Measurements from ENCODE around the gene CAPN9.

Gene CAPN9

DNA sequence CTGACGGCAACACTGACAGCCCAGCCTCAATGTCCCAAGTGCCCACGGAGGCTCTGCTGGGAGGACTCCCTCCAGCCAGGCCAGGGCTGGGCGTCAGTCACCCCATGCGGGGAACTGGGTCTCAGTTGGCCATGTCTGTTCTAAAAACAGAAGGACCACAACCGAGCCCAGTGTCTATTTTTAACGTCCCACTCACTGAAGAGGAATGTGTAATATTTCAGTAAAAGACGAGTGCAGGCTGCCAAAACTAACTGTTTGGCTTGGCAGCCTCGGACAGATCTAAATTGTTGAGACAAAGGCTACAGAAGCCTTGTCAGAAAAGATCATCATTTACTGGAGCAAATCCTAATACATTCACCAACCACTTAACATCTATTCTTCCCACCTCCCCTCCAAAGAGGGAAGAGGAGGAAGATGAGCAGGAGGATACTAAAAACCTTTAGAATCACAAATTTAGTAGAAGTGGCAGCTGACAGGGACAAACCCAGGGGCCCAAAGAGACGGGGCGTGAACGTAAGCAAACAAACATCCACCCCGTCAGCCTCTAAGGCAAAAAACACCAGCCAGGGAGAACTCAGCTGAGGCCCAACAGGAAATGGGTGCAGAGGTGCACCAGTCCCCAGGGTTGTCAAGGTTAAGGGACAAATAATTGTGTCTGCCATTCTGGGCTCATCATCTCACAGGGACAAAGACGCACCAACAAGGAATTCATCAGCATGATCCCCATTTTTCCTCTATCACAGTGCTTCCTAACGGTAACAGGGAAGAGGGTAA, 102.5 kb downstream of the CAPN9 start:
- Histone ChIP-seq H3K27ac (ENCODE audit: low read depth, low read length, poor library complexity, severe bottlenecking) (no peak overlapping the region), H2AFZ (ENCODE audit: low read length) (no peak overlapping the region), H3F3A (ENCODE audit: insufficient read depth, low read length) (no peaks in the 10 kb centered on the region), H4K20me1 (ENCODE audit: insufficient read depth, low read length) (no peaks in the 10 kb centered on the region), H3K4me3 (ENCODE audit: low read depth, low read length, poor library complexity, severe bottlenecking) (no peak overlapping the region), H3K4me1 (ENCODE audit: insufficient read depth, low read length, severe bottlenecking) (no peaks in the 10 kb centered on the region), H3K9me3 (ENCODE audit: low read length) (no peaks in the 10 kb centered on the region), H3K9me2 (ENCODE audit: low read depth, low read length) (no peaks in the 10 kb centered on the region), H3K4me2 (ENCODE audit: low read length) (no peak overlapping the region), H3K79me2 (ENCODE audit: insufficient read depth, low read length) (no peaks in the 10 kb centered on the region), H3K9ac (ENCODE audit: low read length) (no peak overlapping the region), H3K36me3 (ENCODE audit: insufficient read depth, low read length) (no peaks in the 10 kb centered on the region), H3K27me3 (ENCODE audit: insufficient read depth, low read length) (no peaks in the 10 kb centered on the region)
- TF ChIP-seq CTCF (IDR thresholded peaks at IDR 0.05; ENCODE audit: low read length) = no peak
- no peak for TF ChIP-seq EZH2 (IDR thresholded peaks at IDR 0.05; ENCODE audit: borderline replicate concordance, low read length)

- no peaks in the 10 kb centered on the region for H3F3A ChIP-seq (ENCODE audit: insufficient read depth, low read length)
These were observed 103.4 kb downstream of the CAPN9 start for GRCh38 chr1:230850547-230850946.

DNA sequence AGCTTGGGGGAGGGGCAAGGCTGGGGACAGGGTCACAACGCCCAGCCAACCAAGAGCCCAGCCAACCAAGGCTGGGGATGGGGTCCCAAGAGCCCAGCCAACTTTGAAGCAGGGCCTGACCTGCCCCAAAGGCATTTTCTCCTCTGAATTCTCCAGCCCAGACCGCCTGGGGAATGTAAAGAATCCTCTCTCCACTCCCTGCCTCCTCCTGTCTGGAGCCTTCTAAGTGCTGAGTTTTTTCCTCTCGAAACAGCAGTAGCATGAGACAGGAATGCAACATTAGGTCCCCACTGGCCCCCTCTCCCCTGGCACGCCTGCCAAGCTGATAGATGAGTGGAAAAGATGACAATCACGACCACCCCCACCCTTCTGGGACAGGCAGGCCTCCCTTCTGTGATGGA, 104.1 kb downstream of the CAPN9 start:
- H3F3A ChIP-seq (ENCODE audit: insufficient read depth, low read length) = no peaks in the 10 kb centered on the region
- H3K27ac ChIP-seq (ENCODE audit: low read depth, low read length, poor library complexity, severe bottlenecking) = no peak overlapping the region
- no peaks in the 10 kb centered on the region for H3K36me3 ChIP-seq (ENCODE audit: insufficient read depth, low read length)
- no peaks in the 10 kb centered on the region for H3K9me3 ChIP-seq (ENCODE audit: low read length)
- no peaks in the 10 kb centered on the region for H4K20me1 ChIP-seq (ENCODE audit: insufficient read depth, low read length)
- no peak overlapping the region for H3K9ac ChIP-seq (ENCODE audit: low read length)
- no peaks in the 10 kb centered on the region for H3K79me2 ChIP-seq (ENCODE audit: insufficient read depth, low read length)
- H3K4me3 ChIP-seq (ENCODE audit: low read depth, low read length, poor library complexity, severe bottlenecking) = no peak overlapping the region
- no peaks in the 10 kb centered on the region for H3K27me3 ChIP-seq (ENCODE audit: insufficient read depth, low read length)
- no peak for TF ChIP-seq EZH2 (IDR thresholded peaks at IDR 0.05; ENCODE audit: borderline replicate concordance, low read length)
- TF ChIP-seq CTCF (IDR thresholded peaks at IDR 0.05; ENCODE audit: low read length) = no peak
- no peak overlapping the region for H3K4me2 ChIP-seq (ENCODE audit: low read length)
- H3K9me2 ChIP-seq (ENCODE audit: low read depth, low read length) = no peaks in the 10 kb centered on the region
- H3K4me1 ChIP-seq (ENCODE audit: insufficient read depth, low read length, severe bottlenecking) = no peaks in the 10 kb centered on the region
- H2AFZ ChIP-seq (ENCODE audit: low read length) = no peak overlapping the region

More at GRCh38 chr1:230850547-230850946, 103.4 kb downstream of the CAPN9 start:
- H3K4me2 ChIP-seq (ENCODE audit: low read length) = no peak overlapping the region
- H3K4me3 ChIP-seq (ENCODE audit: low read depth, low read length, poor library complexity, severe bottlenecking) = no peak overlapping the region
- H3K36me3 ChIP-seq (ENCODE audit: insufficient read depth, low read length) = no peaks in the 10 kb centered on the region
- no peak overlapping the region for H3K27ac ChIP-seq (ENCODE audit: low read depth, low read length, poor library complexity, severe bottlenecking)
- no peaks in the 10 kb centered on the region for H3K79me2 ChIP-seq (ENCODE audit: insufficient read depth, low read length)
- H2AFZ ChIP-seq (ENCODE audit: low read length) = no peak overlapping the region
- TF ChIP-seq CTCF (IDR thresholded peaks at IDR 0.05; ENCODE audit: low read length) = no peak
- no peak for TF ChIP-seq EZH2 (IDR thresholded peaks at IDR 0.05; ENCODE audit: borderline replicate concordance, low read length)
- no peaks in the 10 kb centered on the region for H4K20me1 ChIP-seq (ENCODE audit: insufficient read depth, low read length)
- no peaks in the 10 kb centered on the region for H3K4me1 ChIP-seq (ENCODE audit: insufficient read depth, low read length, severe bottlenecking)
- no peaks in the 10 kb centered on the region for H3K9me2 ChIP-seq (ENCODE audit: low read depth, low read length)
- H3K27me3 ChIP-seq (ENCODE audit: insufficient read depth, low read length) = no peaks in the 10 kb centered on the region
- no peaks in the 10 kb centered on the region for H3K9me3 ChIP-seq (ENCODE audit: low read length)
- no peak overlapping the region for H3K9ac ChIP-seq (ENCODE audit: low read length)

Measured in OCI-LY1 (cell line).